H1 (cell line): ENCODE measurements around the gene TMEM140. TPM values are rescaled to one million over a fixed set of nuclear protein-coding genes. Genes with fewer than 3 reads are reported as not detected.

ENCODE experiments used
- CHD7 ChIP-seq: fragments of 300-600 bp; sonication (generic); IDR thresholded peaks from 2 replicates; pipeline ENCODE4 v1.7.1; 2012; ENCODE audit warnings: low read length, moderate library complexity, mild to moderate bottlenecking, inconsistent platforms; ENCODE audit not compliant: insufficient replicate concordance
- polyA plus RNA-seq, 7 experiments: library from polyadenylated mRNA; depleted of rRNA in 3 of 7; stranded (reverse) in 5 of 7; unstranded in 2 of 7; fragments of >200 nt in 5 of 7; fragments of 200-250 nt in 2 of 7; gene quantifications; 1 replicate in 5 of 7; 2 replicates in 1 of 7; 4 replicates in 1 of 7; pipeline versions ENCODE4 v1.2.1 to v1.2.3, GENCODE V29; 2011 to 2013; ENCODE audit warnings: missing spikeins in 2 of 7, mixed read lengths in 2 of 7
- total RNA-seq: library from RNA; stranded (reverse); fragmentation: NEBNext Ultra II Directional; extraction: Animal tissue kit (Norgen Biotek cat#: 25700); gene quantifications from 2 replicates; pipeline ENCODE4 v1.2.1, GENCODE V29; 2021
- TF ChIP-seq, protein P1 (sequence below), 3 experiments: IDR thresholded peaks; 1 replicate in 2 of 3; 2 replicates in 1 of 3; pipeline versions ENCODE4 v1.5.1 to v1.6.1; 2011; ENCODE audit warnings: low read length in 3 of 3, mild to moderate bottlenecking in 3 of 3, inconsistent platforms in 2 of 3, low read depth in 1 of 3, moderate library complexity in 1 of 3; ENCODE audit not compliant: insufficient read depth in 1 of 3; ENCODE audit errors: control extremely low read depth in 1 of 3

The TMEM140 gene
- total and polyA plus RNA-seq, 2 of the 8 experiments (the other 6 are each of a cell fraction or from before 2014, with no cell fraction given) = not detected

GRCh38 chr7:135151132-135151531 lies 3.3 kb downstream of the TMEM140 start (continued):
- no peak for TF ChIP-seq CHD7
- TF ChIP-seq, protein P1, sequence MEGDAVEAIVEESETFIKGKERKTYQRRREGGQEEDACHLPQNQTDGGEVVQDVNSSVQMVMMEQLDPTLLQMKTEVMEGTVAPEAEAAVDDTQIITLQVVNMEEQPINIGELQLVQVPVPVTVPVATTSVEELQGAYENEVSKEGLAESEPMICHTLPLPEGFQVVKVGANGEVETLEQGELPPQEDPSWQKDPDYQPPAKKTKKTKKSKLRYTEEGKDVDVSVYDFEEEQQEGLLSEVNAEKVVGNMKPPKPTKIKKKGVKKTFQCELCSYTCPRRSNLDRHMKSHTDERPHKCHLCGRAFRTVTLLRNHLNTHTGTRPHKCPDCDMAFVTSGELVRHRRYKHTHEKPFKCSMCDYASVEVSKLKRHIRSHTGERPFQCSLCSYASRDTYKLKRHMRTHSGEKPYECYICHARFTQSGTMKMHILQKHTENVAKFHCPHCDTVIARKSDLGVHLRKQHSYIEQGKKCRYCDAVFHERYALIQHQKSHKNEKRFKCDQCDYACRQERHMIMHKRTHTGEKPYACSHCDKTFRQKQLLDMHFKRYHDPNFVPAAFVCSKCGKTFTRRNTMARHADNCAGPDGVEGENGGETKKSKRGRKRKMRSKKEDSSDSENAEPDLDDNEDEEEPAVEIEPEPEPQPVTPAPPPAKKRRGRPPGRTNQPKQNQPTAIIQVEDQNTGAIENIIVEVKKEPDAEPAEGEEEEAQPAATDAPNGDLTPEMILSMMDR (IDR thresholded peaks at IDR 0.05; ENCODE audit: control extremely low read depth in 1 of 3, insufficient read depth in 1 of 3, low read depth in 1 of 3, low read length in 3 of 3) = no peak
